HCT116 (cell line): ENCODE measurements around the gene DZIP1L.

Experiments used
- EZH2 ChIP-seq: fragments of 200-600 bp; sonication (generic); IDR thresholded peaks from 2 replicates; pipeline ENCODE4 v1.6.1; 2017; ENCODE audit warnings: antibody characterized with exemption, mixed run types
- JUND ChIP-seq: IDR thresholded peaks from 2 replicates; pipeline ENCODE4 v1.6.1; 2012
- POLR2A ChIP-seq: IDR thresholded peaks from 2 replicates; pipeline ENCODE4 v1.7.0; 2011; ENCODE audit warnings: borderline replicate concordance; ENCODE audit not compliant: insufficient read depth, insufficient read length; ENCODE audit errors: extremely low read depth
- RAD21 ChIP-seq: IDR thresholded peaks from 2 replicates; pipeline ENCODE4 v1.6.1; 2012; ENCODE audit warnings: low read depth, mild to moderate bottlenecking
- SIN3A ChIP-seq: IDR thresholded peaks from 2 replicates; pipeline ENCODE4 v1.6.1; 2012; ENCODE audit warnings: low read depth
- SP1 ChIP-seq: IDR thresholded peaks from 2 replicates; pipeline ENCODE4 v1.6.1; 2012; ENCODE audit warnings: low read depth
- TF ChIP-seq, protein P1 (sequence below): IDR thresholded peaks from 2 replicates; pipeline ENCODE4 v1.6.1; 2012; ENCODE audit warnings: low read depth
- TF ChIP-seq, protein P2 (sequence below), 3 experiments: fragments of 200-600 bp in 1 of 3; sonication (generic) in 1 of 3; IDR thresholded peaks in 2 of 3; conservative IDR thresholded peaks in 1 of 3; 2 replicates each; pipeline ENCODE4 v1.5.1; 2012 to 2017; ENCODE audit warnings: low read depth in 2 of 3, low read length in 2 of 3, antibody characterized with exemption in 1 of 3, borderline replicate concordance in 1 of 3, control low read depth in 1 of 3, mild to moderate bottlenecking in 1 of 3, mixed read lengths in 1 of 3, mixed run types in 1 of 3, moderate library complexity in 1 of 3; ENCODE audit not compliant: insufficient read depth in 1 of 3

- TF ChIP-seq EZH2 (no peak), RAD21 (peak; percentile 99), POLR2A (no peak), SIN3A (no peak), SP1 (no peak), JUND (no peak)
- TF ChIP-seq, protein P1, sequence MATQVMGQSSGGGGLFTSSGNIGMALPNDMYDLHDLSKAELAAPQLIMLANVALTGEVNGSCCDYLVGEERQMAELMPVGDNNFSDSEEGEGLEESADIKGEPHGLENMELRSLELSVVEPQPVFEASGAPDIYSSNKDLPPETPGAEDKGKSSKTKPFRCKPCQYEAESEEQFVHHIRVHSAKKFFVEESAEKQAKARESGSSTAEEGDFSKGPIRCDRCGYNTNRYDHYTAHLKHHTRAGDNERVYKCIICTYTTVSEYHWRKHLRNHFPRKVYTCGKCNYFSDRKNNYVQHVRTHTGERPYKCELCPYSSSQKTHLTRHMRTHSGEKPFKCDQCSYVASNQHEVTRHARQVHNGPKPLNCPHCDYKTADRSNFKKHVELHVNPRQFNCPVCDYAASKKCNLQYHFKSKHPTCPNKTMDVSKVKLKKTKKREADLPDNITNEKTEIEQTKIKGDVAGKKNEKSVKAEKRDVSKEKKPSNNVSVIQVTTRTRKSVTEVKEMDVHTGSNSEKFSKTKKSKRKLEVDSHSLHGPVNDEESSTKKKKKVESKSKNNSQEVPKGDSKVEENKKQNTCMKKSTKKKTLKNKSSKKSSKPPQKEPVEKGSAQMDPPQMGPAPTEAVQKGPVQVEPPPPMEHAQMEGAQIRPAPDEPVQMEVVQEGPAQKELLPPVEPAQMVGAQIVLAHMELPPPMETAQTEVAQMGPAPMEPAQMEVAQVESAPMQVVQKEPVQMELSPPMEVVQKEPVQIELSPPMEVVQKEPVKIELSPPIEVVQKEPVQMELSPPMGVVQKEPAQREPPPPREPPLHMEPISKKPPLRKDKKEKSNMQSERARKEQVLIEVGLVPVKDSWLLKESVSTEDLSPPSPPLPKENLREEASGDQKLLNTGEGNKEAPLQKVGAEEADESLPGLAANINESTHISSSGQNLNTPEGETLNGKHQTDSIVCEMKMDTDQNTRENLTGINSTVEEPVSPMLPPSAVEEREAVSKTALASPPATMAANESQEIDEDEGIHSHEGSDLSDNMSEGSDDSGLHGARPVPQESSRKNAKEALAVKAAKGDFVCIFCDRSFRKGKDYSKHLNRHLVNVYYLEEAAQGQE: no peak
- TF ChIP-seq, protein P2, sequence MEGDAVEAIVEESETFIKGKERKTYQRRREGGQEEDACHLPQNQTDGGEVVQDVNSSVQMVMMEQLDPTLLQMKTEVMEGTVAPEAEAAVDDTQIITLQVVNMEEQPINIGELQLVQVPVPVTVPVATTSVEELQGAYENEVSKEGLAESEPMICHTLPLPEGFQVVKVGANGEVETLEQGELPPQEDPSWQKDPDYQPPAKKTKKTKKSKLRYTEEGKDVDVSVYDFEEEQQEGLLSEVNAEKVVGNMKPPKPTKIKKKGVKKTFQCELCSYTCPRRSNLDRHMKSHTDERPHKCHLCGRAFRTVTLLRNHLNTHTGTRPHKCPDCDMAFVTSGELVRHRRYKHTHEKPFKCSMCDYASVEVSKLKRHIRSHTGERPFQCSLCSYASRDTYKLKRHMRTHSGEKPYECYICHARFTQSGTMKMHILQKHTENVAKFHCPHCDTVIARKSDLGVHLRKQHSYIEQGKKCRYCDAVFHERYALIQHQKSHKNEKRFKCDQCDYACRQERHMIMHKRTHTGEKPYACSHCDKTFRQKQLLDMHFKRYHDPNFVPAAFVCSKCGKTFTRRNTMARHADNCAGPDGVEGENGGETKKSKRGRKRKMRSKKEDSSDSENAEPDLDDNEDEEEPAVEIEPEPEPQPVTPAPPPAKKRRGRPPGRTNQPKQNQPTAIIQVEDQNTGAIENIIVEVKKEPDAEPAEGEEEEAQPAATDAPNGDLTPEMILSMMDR (IDR thresholded peaks at IDR 0.05 in 2 of 3, conservative IDR thresholded peaks at IDR 0.05 in 1 of 3; ENCODE audit: borderline replicate concordance in 1 of 3, insufficient read depth in 1 of 3, low read depth in 2 of 3, low read length in 2 of 3): peak; percentile 90 to 99 (median 99)
These were observed 46.7 kb downstream of the DZIP1L start for GRCh38 chr3:138068579-138069174.
